HG03066 (cell line): ENCODE results near the gene KLF18.
"Not testable (repeated sequence)": the region's sequence is repeated elsewhere in the genome, so short reads cannot be mapped to it uniquely, and the experiment has no call there.

Experiments used
- ATAC-seq: cut with Tn5 transposase; IDR thresholded peaks from one replicate; pipeline ENCODE4 v1.9.1; 2021; ENCODE audit warnings: low read depth; ENCODE audit not compliant: unreplicated experiment

Gene KLF18

DNA sequence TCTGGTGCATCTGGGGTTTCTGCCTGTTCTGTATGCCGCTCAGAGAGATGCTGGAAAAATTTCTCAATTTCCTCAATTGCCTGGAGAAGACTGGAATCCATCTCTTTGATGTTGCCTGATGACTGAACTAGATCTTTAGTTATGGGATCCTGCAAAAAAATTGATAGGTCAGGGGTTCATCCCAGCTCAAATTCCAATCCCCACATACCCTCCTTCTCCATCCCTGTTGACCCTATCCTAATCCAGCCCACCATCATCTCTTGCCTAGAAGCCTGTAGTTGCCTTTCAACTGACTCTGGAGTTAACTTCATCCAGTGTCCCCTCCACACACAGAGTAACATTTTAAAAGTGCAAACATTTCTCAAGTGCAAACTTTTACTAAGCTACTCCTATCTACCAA, at the start of gene KLF18:
TSS of gene KLF18 (minus strand) at position 101 of the 400 bp plus-strand sequence. CDS start at position 101, 0 bp downstream.
- ATAC-seq: no peak

DNA sequence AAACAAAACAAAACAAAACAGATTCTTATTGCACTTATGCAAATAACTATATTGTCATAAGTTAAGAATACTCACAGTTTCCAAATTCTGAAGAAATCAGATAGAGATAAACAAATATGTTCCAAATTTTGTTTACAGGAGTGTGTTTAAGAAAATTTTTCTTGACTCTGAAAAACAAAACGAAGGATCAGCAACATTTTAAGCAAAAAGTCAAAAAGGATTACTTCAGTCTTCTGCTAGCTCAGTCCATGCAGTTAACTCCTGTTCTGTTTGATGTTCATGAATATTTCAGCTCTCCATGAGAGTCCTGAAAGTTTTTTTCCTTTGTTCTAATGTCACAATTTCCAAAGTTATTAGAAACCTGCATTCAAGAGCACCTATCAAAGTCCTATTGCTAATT, 33.2 kb upstream of the KLF18 start:
- ATAC-seq: no peak

DNA sequence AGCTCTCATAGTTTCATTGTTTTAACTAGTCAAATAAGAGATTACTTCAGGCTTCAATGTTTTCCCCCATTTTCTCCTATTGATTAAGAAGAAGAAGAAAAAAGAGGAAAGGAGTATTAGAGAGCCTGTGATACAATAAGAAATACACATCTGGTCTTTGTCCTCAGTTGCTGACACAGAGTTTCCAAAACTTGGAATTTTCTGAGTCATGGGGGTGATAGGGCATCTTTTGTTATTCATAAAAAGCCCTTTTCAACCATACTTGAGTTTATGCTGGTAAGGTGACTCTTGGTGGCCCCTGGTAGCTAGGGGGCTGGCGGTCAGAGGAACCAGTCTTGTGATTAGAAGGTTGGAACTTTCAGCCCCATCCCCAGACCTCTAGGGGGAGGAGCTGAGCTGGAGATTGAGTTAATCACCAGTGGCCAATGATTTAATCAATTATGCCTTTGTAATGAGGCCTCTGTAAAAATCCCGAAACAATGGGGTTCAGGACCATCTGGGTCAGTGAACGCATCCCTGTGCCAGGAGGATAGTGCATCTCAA, 28.9 kb upstream of the KLF18 start:
- no peak for ATAC-seq

DNA sequence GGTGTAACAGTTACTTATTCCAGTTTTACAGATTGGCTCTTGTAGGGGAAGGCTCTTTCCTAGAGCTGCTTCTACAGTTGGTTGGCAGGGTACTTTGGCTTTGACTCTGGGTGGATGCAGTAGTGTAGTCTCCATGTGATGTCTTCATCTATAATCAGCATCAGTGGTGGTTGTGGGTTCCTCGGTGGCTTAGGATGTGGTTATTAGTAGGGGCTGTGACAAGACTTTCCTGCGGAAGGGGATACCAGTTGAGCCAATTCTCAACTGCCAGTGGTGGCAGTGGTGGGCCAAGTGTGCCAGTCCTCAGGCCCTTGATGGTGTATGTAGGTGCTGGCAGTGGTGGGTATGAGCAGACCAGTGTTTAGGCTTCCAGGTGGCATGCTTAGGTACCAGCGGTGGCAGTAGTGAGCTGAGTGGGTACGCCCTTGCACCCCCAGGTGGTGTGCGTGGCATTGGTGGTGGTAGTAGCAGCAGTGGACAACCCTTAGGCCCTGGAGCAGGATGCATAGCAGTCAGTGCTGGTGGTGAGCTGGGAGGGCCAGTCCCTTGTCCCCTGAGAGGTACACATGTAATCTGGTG, 27.2 kb upstream of the KLF18 start:
- ATAC-seq: no peak

DNA sequence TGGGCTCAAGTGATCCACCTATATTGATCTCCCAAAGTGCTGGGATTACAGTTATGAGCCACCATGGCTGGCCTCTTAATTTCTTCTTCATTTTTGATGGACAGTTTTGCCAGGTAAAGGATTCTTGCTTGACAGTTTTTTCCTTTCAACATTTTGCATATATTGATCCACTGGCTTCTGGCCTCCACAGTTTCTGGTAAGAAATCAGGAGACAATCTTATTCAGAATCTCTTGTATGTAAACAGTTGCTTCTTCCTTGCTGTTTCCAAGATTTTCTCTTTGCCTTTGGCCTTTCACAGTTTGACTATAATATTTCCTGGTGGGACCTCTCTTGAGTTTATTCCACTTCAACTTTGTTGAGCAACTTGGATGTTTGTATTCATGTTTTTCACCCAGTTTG, 20.1 kb upstream of the KLF18 start:
- ATAC-seq: no peak

DNA sequence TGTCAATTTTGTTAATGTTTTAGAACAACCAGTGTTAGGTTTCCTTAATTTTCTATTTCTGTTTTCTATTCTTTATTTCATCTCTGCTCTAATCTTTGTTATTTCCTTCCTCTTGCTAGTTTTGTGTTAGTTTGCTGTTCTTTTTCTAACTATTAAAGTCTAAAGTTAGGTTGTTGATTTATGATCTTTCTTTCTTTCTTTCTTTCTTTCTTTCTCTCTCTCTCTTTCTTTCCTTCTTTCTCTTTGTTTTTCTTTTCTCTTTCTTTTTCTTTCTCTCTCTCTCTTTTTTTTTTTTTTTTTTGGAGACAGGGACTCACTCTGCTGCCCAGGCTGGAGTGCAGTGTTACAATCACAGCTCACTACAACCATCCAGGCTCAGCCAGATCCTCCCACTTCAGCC, 17.4 kb upstream of the KLF18 start:
- ATAC-seq: no peak

DNA sequence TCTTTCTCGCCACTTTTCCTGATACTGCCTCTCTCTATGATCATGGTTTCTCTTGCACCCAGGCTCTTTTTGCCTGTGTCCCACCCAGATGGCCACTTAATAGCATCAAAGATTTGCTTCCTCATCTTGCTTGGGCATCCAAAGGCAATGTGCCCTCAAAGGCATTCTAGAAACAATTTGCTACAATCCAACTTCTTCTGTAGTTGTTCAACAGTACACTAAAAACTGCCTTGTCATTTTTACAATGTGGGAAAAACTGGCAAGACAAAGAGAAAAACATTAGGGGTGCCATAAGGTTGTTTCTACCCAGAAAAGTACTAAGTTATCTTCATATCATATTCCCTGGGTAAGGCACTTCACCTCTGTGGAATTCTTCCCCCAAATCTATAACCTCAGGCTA, 16.5 kb upstream of the KLF18 start:
- no peak for ATAC-seq

DNA sequence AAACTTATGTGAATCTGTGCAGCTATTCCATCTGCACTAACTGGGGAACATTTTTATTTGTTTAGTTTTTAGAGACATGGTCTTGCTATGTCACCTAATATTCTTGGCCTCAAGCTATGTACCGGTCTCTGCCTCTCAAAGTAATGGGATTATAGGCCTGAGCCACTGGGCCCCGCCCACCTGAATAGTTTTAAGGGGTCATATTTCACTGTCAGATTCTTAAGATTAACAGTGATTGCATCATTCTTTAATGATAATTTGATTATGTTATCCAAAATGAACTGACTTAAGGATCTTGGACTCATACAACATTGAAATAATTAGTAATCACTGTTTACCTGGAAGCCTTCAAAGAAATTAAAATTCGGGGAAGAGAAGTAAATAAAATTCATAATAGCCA, 12.6 kb upstream of the KLF18 start:
- ATAC-seq: no peak

DNA sequence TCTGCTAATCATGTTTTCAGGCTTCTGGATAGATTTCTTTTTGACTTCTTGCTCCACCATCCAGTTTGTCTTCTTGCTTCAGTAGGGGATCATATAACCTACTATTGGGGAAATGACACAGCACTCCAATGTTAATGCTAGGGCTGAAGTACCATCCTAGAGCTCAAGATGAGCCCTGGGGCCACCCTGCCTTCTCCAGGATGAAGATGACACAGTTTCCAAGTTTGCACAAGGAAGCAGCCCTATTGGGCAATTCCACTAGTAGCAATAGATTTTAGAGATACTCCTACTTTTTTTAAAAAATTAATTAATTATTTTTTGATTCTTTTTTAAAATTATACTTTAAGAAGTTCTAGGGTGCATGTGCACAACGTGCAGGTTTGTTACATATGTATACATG, 11.3 kb upstream of the KLF18 start:
- ATAC-seq: no peak

DNA sequence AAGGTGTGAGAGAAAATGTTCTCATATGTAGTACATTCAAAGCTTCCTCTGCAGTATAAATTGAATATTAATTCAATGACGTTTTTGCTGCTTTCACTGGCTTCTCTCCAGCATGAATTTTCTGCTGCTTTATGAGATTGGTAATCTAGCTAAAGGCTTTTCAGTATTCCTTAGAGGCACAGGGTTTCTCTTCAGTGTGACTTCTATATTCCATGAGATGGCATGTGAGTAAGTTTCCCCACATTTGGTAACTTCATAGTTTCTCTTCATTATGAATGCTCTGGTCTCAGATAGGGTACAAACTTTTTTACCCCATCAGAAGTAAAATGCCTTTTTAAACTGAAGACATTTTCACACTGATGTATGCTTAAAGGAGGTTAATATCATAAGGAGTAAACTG, 10.4 kb upstream of the KLF18 start:
- ATAC-seq: no peak

DNA sequence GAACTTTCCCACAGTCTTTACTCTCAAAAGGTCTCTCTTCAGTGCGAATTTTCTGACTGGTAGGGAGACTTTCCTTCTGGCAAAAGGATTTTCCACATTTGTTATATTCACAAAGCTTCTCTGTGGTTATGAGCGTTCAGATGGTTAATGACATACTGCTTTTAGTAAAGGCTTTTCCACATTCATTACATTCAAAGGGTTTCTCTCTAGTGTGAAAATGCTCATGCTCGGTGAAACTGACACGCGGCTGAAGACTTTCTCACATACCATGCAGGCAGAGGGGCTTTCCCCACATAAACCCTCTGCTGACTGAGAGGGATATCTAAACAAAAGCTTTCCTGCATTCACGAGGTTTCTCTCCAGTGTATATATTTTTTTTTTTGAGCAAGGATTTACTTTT, 9.9 kb upstream of the KLF18 start:
- no peak for ATAC-seq

DNA sequence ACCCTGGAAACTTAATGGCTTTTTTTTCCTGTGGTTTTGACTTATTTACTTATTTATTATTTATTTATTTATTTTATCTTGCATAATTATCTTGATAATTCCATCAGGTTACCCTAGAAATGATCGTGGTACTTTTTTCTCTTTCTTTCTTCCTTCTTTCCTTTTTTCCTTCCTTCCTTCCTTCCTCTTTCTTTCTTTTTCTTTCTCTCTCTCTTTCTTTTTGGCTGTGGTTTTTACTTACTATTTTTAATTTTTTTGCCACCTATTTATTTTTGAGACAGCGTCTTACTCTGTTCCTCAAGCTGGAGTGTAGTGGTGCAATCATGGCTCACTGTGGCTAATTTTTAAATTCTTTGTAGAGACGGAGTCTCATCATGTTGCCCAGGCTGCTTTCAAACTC, 6.2 kb upstream of the KLF18 start:
- no peak for ATAC-seq

DNA sequence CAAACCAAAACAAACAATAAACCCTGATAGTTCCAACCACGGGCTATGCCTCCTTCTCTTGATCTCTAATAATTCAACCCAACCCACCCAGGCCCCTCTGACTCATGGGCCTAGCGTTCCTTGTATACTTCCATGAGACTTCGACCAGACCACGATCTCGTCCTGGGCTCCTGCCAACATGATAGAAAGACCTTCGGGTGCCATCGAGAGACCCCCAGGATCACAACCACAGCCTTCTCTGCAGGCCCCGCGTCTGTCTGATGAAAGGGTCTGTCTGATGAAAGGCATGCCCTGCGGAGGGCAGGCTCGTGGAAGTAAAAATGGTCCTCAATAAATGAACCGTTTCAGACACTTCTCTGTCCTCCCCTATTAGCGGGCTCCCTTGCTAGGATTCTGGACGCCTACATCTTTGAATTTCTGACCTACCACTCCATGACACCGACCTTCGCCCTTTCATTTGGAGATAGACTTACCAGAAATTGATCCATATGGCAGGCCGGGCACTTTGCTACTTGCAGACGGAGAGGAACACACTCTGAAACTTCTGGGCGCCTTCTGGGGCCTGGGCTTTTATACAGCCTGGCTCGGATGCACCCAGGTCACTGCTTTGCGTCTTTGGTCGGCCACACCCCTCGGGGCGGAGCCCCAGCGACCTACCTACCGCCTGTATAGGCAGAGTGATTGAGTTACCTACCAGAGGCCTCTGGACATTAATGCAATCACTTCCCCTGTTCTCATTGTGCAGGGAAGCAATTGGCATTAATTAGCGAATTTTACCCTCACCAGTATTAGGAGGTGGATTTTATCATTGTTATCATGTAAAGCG, 5.3 kb upstream of the KLF18 start:
- no peak for ATAC-seq

DNA sequence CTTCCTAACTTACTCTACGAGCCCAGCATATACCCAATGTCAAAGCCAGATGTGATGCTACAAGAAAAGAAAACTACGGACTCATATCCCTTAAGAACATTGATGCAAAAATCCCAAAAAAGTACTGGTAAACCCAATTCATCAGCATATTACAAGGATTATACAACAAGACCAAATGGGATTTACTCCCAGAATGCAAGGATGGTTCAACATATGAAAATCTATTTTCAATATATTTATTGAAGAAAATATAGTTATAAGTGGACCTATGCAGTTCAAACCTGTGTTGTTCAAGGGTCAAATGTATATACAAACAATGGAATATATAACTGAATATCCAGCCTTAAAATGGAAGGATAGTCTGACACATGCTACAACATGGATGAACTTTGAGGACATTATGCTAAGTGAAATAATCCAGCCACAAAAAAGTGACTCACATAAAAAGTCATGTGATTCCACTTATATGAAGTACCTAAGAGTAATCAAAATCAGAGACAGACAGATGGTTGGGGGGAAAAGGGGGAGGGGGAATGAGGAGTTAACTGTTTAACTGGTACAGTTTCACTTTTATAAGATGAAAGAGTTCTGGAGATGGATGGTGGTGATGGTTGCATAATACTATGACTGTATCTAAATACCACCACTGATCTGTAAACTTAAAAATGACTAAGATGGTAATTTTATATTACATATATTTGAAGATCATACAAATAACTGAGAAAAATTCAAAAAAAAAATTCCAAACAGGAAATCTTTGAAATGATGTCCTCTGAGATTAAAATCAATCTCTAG, 3.7 kb upstream of the KLF18 start:
- no peak for ATAC-seq

DNA sequence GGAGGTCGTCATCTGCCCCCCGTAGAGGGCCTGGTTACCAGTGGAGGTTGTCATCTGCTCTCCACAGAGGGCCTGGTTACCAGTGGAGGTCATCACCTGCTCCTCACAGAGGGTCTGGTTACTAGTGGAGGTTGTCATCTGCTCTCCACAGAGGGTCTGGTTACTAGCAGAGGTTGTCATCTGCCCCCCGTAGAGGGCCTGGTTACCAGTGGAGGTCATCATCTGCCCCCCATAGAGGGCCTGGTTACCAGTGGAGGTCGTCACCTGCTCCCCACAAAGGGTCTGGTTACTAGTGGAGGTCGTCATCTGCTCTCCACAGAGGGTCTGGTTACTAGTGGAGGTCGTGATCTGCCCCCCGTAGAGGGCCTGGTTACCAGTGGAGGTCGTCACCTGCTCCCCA, 1.9 kb downstream of the KLF18 start:
- ATAC-seq: not testable (repeated sequence)

DNA sequence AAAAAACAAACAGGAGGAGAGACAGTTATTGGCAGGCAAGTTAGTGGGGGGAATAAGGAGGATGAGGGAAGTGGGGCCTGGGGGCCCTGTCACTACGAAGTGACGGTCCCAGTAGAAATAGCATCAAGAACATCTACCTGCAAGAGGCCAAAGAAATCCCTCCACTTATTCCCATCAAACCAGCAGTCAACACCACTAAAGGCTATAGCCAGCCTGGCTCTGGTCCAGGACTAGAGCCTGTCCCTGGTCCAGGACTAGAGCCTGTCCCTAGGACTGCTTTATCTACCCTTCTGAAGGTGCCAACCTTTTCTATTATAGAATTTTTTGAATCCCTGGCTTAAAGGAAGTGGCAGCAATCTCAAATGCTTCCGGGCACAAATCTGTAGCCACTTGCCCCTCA, 3.2 kb downstream of the KLF18 start:
- no peak for ATAC-seq

DNA sequence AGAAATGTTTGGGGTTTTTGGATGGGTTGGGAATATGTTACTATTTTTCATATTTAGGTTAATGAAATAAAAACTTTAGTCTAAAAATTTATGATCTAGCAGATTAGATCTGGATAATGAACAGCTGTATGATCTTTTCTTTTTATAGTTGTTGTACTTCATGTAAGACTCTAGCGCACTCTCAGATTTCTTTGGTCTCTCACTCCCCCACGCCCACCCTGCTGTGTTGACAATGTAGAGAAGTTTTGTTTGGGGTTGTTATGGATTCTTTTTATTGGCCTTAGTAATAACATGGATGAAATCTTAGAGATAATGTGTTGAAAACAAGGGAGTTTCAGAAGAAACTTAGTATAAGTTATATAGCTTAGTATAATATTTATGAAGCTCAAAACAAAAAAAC, 5.5 kb downstream of the KLF18 start:
- no peak for ATAC-seq

DNA sequence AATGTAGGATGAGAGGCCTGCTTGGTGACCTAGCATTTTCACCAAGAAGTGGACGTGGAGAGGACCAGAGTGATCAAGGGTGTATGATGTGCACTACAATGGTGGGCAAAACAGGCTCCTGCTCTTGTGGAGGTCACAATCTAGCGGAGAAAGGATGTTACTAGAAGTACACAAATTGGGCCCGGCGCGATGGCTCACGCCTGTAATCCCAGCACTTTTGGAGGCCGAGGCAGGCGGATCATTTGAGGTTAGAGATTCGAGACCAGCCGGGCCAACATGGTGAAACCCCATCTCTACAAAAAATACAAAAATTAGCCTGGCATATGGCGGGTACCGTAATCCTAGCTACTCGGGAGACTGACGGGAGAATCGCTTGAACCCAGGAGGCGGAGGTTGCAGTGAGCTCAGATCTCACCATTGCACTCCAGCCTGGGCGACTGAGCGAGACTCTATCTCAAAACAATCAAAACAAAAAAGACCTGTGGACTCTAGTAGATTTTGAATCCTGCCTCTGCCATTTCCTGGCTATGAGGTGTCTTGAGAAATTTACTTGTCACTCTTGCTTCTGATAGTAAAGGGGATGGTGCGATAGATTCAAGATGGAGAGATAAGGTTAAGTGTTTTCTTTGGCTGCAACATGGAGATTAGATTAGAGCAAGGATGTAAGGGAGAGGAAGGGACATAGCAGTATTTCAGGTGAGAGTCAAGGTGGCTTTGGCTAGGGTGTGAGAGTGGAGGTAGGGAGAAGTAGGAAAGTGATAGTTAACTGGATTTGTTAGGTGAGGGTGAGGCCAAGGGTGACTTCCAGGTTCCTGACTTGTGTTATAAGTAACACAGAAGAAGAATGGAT, 7.1 kb downstream of the KLF18 start:
- no peak for ATAC-seq

DNA sequence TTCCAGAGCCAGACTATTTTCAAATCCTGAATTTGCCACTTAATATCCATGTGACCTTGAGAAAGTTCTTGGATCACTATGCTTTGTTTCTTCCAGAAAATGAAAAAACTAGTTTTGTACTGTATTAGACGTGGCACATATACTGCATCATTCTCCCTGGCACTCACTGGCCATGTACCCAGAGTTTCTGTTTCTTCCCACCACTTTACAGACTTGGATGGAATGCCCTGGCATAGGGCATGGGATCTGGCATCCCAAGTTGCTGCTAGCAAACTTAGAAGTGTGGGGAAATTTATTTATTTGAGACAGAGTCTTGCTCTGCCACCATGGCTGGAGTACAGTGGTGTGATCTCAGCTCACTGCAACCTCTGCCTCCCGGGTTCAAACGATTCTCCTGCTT, 10.0 kb downstream of the KLF18 start:
- ATAC-seq: no peak
